Activated naive CD4-positive, alpha-beta T cell treated with anti-CD3 and anti-CD28 coated beads, Interleukin-2, amount 50 U/mL, for 72 hours (primary cell): ENCODE measurements around the gene ACAD10. TPM values are rescaled to one million over a fixed set of nuclear protein-coding genes. Genes with fewer than 3 reads are reported as not detected.
A peak's percentile ranks its signal among the peaks of the same experiment; 100 is the strongest.
"Not testable (repeated sequence)": the region's sequence is repeated elsewhere in the genome, so short reads cannot be mapped to it uniquely, and the experiment has no call there.

Experiments
- ATAC-seq, 2 donors: fragments of 150-1000 bp; cut with Tn5 transposase; 2 replicates each; pipeline ENCODE4 v1.10.0; 2021; ENCODE audit warnings: mild to moderate bottlenecking in 2 of 2, moderate library complexity in 2 of 2
- DNase-seq, 2 donors: peaks; one replicate each; pipeline ENCODE4 v3.0.0; 2021 to 2022; ENCODE audit warnings: low spot score in 2 of 2
- H3K27ac Mint-ChIP-seq, 2 donors: one replicate each; pipeline ENCODE4 v1.8.0; 2022; ENCODE audit warnings: mild to moderate bottlenecking in 2 of 2, mixed read lengths in 2 of 2
- H3K36me3 Mint-ChIP-seq, 2 donors: one replicate each; pipeline ENCODE4 v1.8.0; 2022; ENCODE audit warnings: mixed read lengths in 2 of 2
- H3K9me3 Mint-ChIP-seq, 2 donors: one replicate each; pipeline ENCODE4 v1.8.0; 2022; ENCODE audit warnings: mixed read lengths in 2 of 2
- total RNA-seq, 2 donors: library from RNA; stranded (reverse); gene quantifications; one replicate each; pipeline ENCODE4 v1.2.3, GENCODE V29; 2022

ACAD10 gene
- total RNA-seq, result 10 to 100 TPM; 23.3 to 31.4 TPM

DNA sequence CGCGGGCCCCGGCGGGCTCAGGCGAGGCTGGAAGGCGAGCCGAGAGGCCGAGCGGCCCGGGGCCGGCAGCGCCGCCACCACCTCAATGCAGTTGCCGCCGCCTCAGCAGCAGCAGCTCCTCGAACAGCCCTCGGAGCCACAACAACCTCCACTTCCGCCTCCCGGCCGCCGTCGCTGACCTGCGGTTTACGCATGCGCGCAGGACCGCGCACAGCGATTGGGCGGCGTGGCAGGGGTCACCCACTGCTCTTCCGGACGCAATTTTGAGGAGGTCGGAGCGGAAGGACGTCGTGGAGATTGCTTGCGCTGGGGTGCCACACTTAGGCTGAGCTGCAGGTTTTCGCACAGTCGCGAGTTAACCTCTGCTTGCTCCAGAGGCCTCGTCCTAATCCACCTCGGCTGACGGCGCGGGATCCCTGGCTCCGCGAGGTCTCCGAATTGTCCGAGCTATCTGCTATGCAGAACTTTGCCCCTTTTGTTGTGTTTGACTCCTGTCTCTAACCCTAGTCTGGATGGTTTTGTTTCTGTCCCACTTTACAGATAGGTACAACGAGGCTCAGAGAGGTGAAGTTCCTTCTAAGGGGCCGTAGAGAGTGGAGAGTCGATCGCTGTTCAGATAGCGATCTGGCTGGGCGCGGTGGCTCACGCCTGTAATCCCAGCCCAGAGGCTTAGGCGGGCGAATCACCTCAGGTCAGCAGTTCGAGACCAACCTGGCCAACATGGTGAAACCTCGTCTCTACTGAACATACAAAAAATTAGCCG lies at the start of gene ACAD10, which contains the start of gene BRAP:
Gene ACAD10 (plus strand): TSS at position 243 of the 763 bp plus-strand sequence. CDS start 6,657 bp downstream, outside the sequence.
Gene BRAP (minus strand): TSS at position 146 of the 763 bp plus-strand sequence. CDS start 164 bp downstream, outside the sequence.
- Mint-ChIP-seq H3K36me3 (peaks cover 14 to 17% of the 10 kb centered on the region in 2 donors), H3K27ac (peak within 1 kb of the TSS; percentile 99 to 100), H3K9me3 (no peaks in the 10 kb centered on the region)
- ATAC-seq (peak; percentile 96 to 99), DNase-seq (peak; percentile 96)

DNA sequence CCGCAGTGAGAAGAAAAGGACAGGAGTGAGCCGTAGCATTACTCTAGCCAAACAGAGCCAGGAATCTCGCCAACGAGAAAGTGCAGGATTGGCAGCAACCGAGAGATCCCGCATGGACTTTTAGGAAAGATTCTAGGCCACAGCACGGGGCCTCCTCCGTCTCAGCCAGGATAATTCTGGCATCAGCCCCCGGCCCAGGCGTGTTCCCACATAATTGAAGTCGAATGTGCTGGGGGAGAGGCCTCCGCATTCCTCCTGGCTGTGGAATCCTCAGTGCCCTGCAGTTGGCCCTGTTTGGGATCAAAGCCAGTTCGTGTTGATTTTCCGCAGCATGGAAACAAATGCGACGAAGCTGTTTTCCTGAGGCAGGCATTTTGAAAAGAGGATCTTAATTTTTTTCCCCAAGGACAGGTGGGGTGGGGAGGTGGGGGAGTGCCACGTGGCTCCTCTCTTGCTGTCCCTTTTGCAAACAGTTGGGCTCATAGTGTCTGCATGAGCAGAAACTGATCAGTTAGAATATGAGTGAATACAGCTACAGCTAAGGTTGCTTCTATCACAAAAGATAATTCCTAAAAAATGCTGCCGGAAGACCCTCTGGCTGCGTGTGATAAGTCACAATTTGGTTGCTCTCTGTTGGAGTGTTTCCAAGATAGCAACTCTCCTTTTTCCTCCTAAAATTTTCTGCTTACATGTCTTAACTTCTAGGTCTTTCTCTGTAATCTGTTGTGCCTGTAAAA lies 49.5 kb upstream of the ACAD10 start:
- H3K27ac Mint-ChIP-seq, result no peak overlapping the region
- ATAC-seq (no peak), DNase-seq (no peak)
- H3K36me3 Mint-ChIP-seq, result no peaks in the 10 kb centered on the region
- no peaks in the 10 kb centered on the region for H3K9me3 Mint-ChIP-seq

- Mint-ChIP-seq H3K36me3 (no peaks in the 10 kb centered on the region), H3K9me3 (no peaks in the 10 kb centered on the region), H3K27ac (no peak overlapping the region)
- no peak for ATAC-seq
- DNase-seq, result no peak
Observed at GRCh38 chr12:111638556-111638955, 47.3 kb upstream of the ACAD10 start.

GRCh38 chr12:111640506-111640905 lies 45.3 kb upstream of the ACAD10 start:
- H3K9me3 Mint-ChIP-seq, result no peaks in the 10 kb centered on the region
- no peak overlapping the region for H3K27ac Mint-ChIP-seq
- DNase-seq (no peak), ATAC-seq (no peak)
- H3K36me3 Mint-ChIP-seq, result no peaks in the 10 kb centered on the region

GRCh38 chr12:111642681-111643426 lies 43.0 kb upstream of the ACAD10 start:
- Mint-ChIP-seq H3K36me3 (no peaks in the 10 kb centered on the region), H3K27ac (no peak overlapping the region), H3K9me3 (no peaks in the 10 kb centered on the region)
- ATAC-seq, result no peak
- DNase-seq, result no peak

- DNase-seq (no peak), ATAC-seq (no peak)
- Mint-ChIP-seq H3K9me3 (no peaks in the 10 kb centered on the region), H3K36me3 (no peaks in the 10 kb centered on the region), H3K27ac (no peak overlapping the region)
Observed at GRCh38 chr12:111643427-111643826, 42.4 kb upstream of the ACAD10 start.

GRCh38 chr12:111645433-111645832 lies 40.4 kb upstream of the ACAD10 start:
- ATAC-seq (no peak), DNase-seq (no peak)
- Mint-ChIP-seq H3K27ac (no peak overlapping the region), H3K9me3 (no peaks in the 10 kb centered on the region), H3K36me3 (no peaks in the 10 kb centered on the region)

- ATAC-seq (no peak), DNase-seq (no peak)
- H3K27ac Mint-ChIP-seq, result no peak overlapping the region
- no peaks in the 10 kb centered on the region for H3K36me3 Mint-ChIP-seq
- no peaks in the 10 kb centered on the region for H3K9me3 Mint-ChIP-seq
Observed at GRCh38 chr12:111650912-111651311, 34.9 kb upstream of the ACAD10 start.

DNA sequence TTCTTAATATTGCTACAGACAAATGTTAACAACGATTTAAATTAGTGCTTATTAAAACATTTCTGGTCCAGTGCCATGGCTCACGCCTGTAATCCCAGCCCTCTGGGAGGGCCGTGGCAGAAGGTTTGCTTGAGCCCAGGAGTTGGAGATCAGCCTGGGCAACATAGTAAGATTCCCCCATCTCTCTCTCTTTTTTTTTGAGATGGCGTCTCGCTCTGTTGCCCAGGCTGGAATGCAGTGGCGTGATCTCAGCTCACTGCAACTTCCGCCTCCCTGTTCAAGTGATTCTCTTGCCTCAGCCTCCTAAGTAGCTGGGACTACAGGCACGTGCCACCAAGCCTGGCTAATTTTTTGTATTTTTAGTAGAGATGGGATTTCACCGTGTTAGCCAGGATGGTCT lies 33.3 kb upstream of the ACAD10 start:
- not testable (repeated sequence) for H3K36me3 Mint-ChIP-seq, H3K27ac Mint-ChIP-seq, H3K9me3 Mint-ChIP-seq, ATAC-seq, DNase-seq

DNA sequence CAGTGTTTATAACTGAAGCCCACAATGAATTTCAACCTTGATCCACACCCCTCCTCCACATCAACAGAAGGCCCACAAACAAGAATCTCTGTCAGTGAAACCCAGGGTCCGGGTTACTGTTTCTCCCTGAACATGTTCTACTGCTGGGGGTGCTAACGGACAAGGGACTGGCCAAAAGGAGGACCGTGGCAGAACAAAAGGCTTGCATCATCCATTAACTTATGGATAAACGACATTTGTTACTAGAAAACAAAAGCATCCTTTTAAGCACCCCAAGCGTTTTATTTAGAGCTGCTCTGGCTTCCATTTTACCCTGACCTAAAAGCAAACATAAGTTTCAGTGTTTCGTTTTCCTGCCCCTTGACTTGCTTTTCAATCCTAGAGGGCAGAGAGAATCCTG lies 32.3 kb upstream of the ACAD10 start:
- no peaks in the 10 kb centered on the region for H3K9me3 Mint-ChIP-seq
- H3K27ac Mint-ChIP-seq, result no peak overlapping the region
- ATAC-seq (no peak), DNase-seq (no peak)
- peaks cover 0 to 3% of the 10 kb centered on the region in 2 donors for H3K36me3 Mint-ChIP-seq

GRCh38 chr12:111655356-111655755 lies 30.5 kb upstream of the ACAD10 start:
- no peaks in the 10 kb centered on the region for H3K9me3 Mint-ChIP-seq
- H3K27ac Mint-ChIP-seq, result peak overlapping the region in 1 of 2 donors; percentile 73
- peaks cover 0 to 6% of the 10 kb centered on the region in 2 donors for H3K36me3 Mint-ChIP-seq
- DNase-seq (no peak), ATAC-seq (no peak)

DNA sequence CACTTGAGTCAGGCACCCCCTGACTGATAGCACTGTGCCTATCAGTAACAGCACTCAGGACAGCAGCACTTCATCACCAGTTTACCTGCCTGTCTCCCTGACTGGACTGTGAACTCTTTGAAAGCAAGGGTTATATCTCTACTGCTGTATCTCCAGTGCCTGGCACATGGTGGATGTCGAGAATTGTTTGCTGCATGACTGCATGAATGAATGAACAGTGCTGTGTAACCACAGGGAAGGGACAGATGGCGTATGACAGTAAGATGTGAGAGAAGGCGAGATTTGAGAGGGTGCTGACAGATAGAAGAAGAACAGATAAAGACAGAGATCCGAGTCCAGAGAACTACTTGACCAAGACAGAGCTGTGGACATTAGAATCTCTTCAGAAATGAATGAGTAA lies 29.8 kb upstream of the ACAD10 start:
- peak overlapping the region in 1 of 2 donors; percentile 39 for H3K27ac Mint-ChIP-seq
- no peaks in the 10 kb centered on the region for H3K9me3 Mint-ChIP-seq
- no peak for ATAC-seq
- peaks cover 0 to 6% of the 10 kb centered on the region in 2 donors for H3K36me3 Mint-ChIP-seq
- DNase-seq, result no peak

DNA sequence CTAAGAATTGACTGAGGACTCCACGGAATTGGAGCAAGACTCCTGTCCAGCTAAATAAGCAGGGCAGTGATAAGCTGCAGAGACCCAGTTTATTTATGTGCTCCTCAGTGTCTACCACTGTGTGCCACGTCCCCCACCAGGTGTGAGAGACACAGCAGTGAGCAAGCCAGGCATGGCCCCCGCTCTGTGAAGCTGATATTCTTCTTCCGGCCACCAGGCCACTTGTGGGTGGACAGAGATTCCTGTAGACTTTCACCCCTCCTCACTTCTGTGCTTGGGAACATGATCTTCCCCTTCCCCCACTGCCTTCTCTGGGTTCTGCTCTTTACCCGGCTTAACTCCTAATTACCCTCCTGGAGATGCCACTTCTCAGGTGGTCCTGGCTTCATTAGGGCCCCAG lies 21.4 kb upstream of the ACAD10 start:
- Mint-ChIP-seq H3K36me3 (peaks cover 6% of the 10 kb centered on the region in 2 donors), H3K27ac (peak overlapping the region in 1 of 2 donors; percentile 60), H3K9me3 (no peaks in the 10 kb centered on the region)
- ATAC-seq, result no peak
- DNase-seq, result no peak

GRCh38 chr12:111664961-111665865 lies 20.6 kb upstream of the ACAD10 start:
- Mint-ChIP-seq H3K9me3 (no peaks in the 10 kb centered on the region), H3K36me3 (peaks cover 6 to 13% of the 10 kb centered on the region in 2 donors), H3K27ac (peak overlapping the region; percentile 65 to 93)
- ATAC-seq (no peak), DNase-seq (no peak)

DNA sequence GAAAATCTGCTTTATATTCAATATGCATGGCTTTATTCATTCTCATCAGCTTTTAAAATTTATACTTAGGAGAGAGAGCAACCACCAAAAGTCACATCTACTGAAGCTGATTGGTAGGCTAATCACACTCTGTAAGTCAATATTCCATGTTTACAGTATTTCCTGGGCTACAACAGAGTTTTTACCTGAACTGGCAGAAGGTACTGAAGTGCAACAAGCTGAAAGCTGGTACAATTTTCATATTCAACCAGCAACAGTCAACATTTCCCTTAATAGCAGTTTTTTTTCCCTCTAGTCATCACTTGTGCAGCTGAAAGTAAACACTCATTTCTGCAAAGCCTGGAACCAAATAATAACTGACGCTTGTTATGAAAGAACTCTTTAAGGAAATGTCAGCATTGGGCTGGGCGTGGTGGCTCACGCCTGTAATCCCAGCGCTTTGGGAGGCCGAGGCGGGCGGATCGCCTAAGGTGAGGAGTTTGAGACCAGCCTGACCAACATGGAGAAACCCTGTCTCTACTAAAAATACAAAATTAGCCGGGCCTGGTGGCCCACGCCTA lies 13.0 kb upstream of the ACAD10 start:
- Mint-ChIP-seq H3K27ac (no peak overlapping the region), H3K9me3 (no peaks in the 10 kb centered on the region), H3K36me3 (peaks cover 0 to 8% of the 10 kb centered on the region in 2 donors)
- DNase-seq (no peak), ATAC-seq (no peak)

DNA sequence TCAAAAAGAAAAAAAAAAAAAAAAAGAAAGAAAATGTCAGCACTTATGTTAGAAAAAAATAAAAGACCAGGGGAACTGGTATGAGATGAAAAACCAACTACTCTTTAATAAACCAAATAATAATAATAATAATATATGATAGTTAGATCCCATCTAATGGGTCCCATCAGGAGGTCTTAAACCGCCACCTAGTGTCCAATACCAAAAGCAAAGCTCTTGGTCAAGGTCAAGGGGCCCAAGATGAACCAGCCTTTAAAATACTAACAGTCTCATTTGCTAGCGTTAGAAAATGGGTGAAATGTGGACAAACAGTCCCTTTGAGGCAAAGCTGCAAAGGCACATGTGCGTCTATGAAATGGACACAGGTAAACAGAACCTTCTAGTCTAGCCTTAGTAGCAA lies 12.3 kb upstream of the ACAD10 start:
- Mint-ChIP-seq H3K9me3 (no peaks in the 10 kb centered on the region), H3K36me3 (peaks cover 0 to 8% of the 10 kb centered on the region in 2 donors), H3K27ac (no peak overlapping the region)
- ATAC-seq (no peak), DNase-seq (no peak)
